Measurements from ENCODE around the gene IL1RL1.

- TF ChIP-seq CTCF (IDR thresholded peaks at IDR 0.05) = no peak
- TF ChIP-seq TCF7L2 (IDR thresholded peaks at IDR 0.05; ENCODE audit: low read depth, low read length) = no peak
Measured at GRCh38 chr2:102318437-102318836, 7.1 kb downstream of the IL1RL1 start.

Data from Panc1 (cell line).